Activated CD8-positive, alpha-beta memory T cell treated with anti-CD3 and anti-CD28 coated beads, Interleukin-2, amount 50 U/mL, for 1 hour (primary cell): Measurements from ENCODE around the gene RBM12.

Source experiments
- DNase-seq: peaks from one replicate; pipeline ENCODE4 v3.0.0-alpha.2; 2020; ENCODE audit errors: extremely low read depth

RBM12 gene

GRCh38 chr20:35600176-35600992, 64.3 kb downstream of the RBM12 start:
- no peak for DNase-seq

GRCh38 chr20:35599776-35600120, 65.0 kb downstream of the RBM12 start:
- no peak for DNase-seq
